ENCODE data around the gene HMOX2. TPM values are rescaled to one million over a fixed set of nuclear protein-coding genes. Genes with fewer than 3 reads are reported as not detected.

The HMOX2 gene
- total RNA-seq, 1 donor from 2014 or later: 52.8 TPM

GRCh38 chr16:4548124-4548523, 71.9 kb downstream of the HMOX2 start:
- Histone ChIP-seq H3K36me3 (no peaks in the 10 kb centered on the region), H3K9me3 (no peaks in the 10 kb centered on the region), H3K4me3 (no peak overlapping the region), H3K27ac (no peak overlapping the region), H3K27me3 (no peaks in the 10 kb centered on the region), H3K4me1 (no peaks in the 10 kb centered on the region)
- intact Hi-C loops (cut with DNase I): no loop called here
- DNase-seq (ENCODE audit: extremely low spot score in 2 of 2): no peak
- TF ChIP-seq POLR2AphosphoS5 (IDR thresholded peaks at IDR 0.05; ENCODE audit: insufficient read depth in 1 of 2, low read depth in 1 of 2): no peak
- TF ChIP-seq, protein P1, sequence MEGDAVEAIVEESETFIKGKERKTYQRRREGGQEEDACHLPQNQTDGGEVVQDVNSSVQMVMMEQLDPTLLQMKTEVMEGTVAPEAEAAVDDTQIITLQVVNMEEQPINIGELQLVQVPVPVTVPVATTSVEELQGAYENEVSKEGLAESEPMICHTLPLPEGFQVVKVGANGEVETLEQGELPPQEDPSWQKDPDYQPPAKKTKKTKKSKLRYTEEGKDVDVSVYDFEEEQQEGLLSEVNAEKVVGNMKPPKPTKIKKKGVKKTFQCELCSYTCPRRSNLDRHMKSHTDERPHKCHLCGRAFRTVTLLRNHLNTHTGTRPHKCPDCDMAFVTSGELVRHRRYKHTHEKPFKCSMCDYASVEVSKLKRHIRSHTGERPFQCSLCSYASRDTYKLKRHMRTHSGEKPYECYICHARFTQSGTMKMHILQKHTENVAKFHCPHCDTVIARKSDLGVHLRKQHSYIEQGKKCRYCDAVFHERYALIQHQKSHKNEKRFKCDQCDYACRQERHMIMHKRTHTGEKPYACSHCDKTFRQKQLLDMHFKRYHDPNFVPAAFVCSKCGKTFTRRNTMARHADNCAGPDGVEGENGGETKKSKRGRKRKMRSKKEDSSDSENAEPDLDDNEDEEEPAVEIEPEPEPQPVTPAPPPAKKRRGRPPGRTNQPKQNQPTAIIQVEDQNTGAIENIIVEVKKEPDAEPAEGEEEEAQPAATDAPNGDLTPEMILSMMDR (IDR thresholded peaks at IDR 0.05): no peak
- no peak for TF ChIP-seq POLR2A (IDR thresholded peaks at IDR 0.05)

GRCh38 chr16:4550591-4550990, 74.4 kb downstream of the HMOX2 start:
- Histone ChIP-seq H3K27me3 (no peaks in the 10 kb centered on the region), H3K4me3 (no peak overlapping the region), H3K27ac (no peak overlapping the region), H3K4me1 (no peaks in the 10 kb centered on the region), H3K36me3 (no peaks in the 10 kb centered on the region), H3K9me3 (no peaks in the 10 kb centered on the region)
- TF ChIP-seq, protein P1 (IDR thresholded peaks at IDR 0.05): no peak
- TF ChIP-seq POLR2AphosphoS5 (IDR thresholded peaks at IDR 0.05; ENCODE audit: insufficient read depth in 1 of 2, low read depth in 1 of 2): no peak
- no peak for TF ChIP-seq POLR2A (IDR thresholded peaks at IDR 0.05)
- no peak for DNase-seq (ENCODE audit: extremely low spot score in 2 of 2)
- intact Hi-C loops (cut with DNase I): loop anchor here (10.0 kb wide), 1 partner anchor 46 kb away; no protein-coding TSS in a partner anchor

DNA sequence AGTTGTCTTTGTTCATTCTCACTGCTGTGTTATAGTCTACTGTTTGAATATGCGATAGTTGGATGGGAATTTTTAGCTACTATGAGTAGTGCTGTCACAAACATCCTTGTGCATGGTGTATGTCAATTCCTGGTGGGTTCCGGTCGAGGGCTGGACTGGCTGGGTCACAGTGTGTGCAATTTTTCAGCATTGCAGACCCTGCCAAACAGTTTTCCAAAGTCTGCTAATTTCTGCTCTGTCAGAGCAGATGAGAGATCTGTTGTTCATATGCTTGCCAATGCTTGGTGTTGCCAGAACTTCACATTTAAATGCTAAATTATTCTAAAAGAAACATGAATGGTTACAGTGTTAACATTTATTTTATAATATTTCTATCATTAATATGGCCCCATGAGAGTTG, 76.3 kb downstream of the HMOX2 start:
- H3K4me3 ChIP-seq: no peak overlapping the region
- TF ChIP-seq, protein P1 (IDR thresholded peaks at IDR 0.05): no peak
- no peak for TF ChIP-seq POLR2AphosphoS5 (IDR thresholded peaks at IDR 0.05; ENCODE audit: insufficient read depth in 1 of 2, low read depth in 1 of 2)
- TF ChIP-seq POLR2A (IDR thresholded peaks at IDR 0.05): no peak
- no peaks in the 10 kb centered on the region for H3K4me1 ChIP-seq
- intact Hi-C loops (cut with DNase I): loop anchor here (10.0 kb wide), 1 partner anchor 48 kb away; no protein-coding TSS in a partner anchor
- no peak for DNase-seq (ENCODE audit: extremely low spot score in 2 of 2)
- no peak overlapping the region for H3K27ac ChIP-seq
- no peaks in the 10 kb centered on the region for H3K9me3 ChIP-seq
- no peaks in the 10 kb centered on the region for H3K27me3 ChIP-seq
- no peaks in the 10 kb centered on the region for H3K36me3 ChIP-seq

- DNase-seq (ENCODE audit: extremely low spot score in 2 of 2): no peak
- TF ChIP-seq, protein P1 (IDR thresholded peaks at IDR 0.05): no peak
- no peak for TF ChIP-seq POLR2AphosphoS5 (IDR thresholded peaks at IDR 0.05; ENCODE audit: insufficient read depth in 1 of 2, low read depth in 1 of 2)
- TF ChIP-seq POLR2A (IDR thresholded peaks at IDR 0.05): no peak
- Histone ChIP-seq H3K4me3 (no peak within 1 kb of the TSS), H3K36me3 (no peaks in the 10 kb centered on the region), H3K27ac (no peak within 1 kb of the TSS), H3K9me3 (no peaks in the 10 kb centered on the region), H3K27me3 (no peaks in the 10 kb centered on the region), H3K4me1 (no peaks in the 10 kb centered on the region)
- intact Hi-C loops (cut with DNase I): loop anchor here (10.0 kb wide), 1 partner anchor 51 kb away; no protein-coding TSS in a partner anchor
Measured at GRCh38 chr16:4556112-4556511, 79.9 kb downstream of the HMOX2 start, which contains the start of gene C16orf96. TSS of gene C16orf96 (plus strand) at chr16:4556340. CDS start at chr16:4556490, 150 bp downstream.

DNA sequence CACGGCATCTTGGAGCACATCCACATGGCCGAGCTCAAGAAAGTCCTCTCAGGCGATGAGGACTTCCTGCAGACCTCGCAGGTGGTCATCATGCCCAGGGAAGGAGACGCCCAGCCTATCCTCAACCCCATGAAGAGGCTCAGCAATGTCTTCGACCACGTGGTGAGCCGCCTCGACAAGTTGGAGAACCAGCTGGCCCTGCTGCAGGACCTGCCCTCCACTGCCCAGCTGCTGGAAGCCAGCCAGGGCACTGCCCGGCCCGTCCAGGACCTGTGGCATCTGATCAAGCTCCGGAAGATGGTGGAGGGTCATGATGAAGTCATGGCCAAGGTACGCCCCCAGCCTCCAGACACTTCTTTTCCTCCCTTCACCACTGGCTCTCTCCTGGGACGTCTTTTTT, 80.4 kb downstream of the HMOX2 start:
- no peak overlapping the region for H3K4me3 ChIP-seq
- H3K9me3 ChIP-seq: no peaks in the 10 kb centered on the region
- no peaks in the 10 kb centered on the region for H3K4me1 ChIP-seq
- H3K36me3 ChIP-seq: no peaks in the 10 kb centered on the region
- H3K27ac ChIP-seq: no peak overlapping the region
- TF ChIP-seq POLR2AphosphoS5 (IDR thresholded peaks at IDR 0.05; ENCODE audit: insufficient read depth in 1 of 2, low read depth in 1 of 2) (no peak), POLR2A (IDR thresholded peaks at IDR 0.05) (no peak)
- TF ChIP-seq, protein P1 (IDR thresholded peaks at IDR 0.05): no peak
- DNase-seq (ENCODE audit: extremely low spot score in 2 of 2): no peak
- intact Hi-C loops (cut with DNase I): loop anchor here (10.0 kb wide), 1 partner anchor 52 kb away; no protein-coding TSS in a partner anchor
- no peaks in the 10 kb centered on the region for H3K27me3 ChIP-seq

All from vagina (tissue), 2 donors.